HG02943 (cell line): ENCODE measurements around the gene NPHP4.
A peak's percentile ranks its signal among the peaks of the same experiment; 100 is the strongest.

Source experiments
- ATAC-seq: cut with Tn5 transposase; IDR thresholded peaks from one replicate; pipeline ENCODE4 v1.9.1; 2021; ENCODE audit warnings: mild to moderate bottlenecking, low read depth, moderate library complexity; ENCODE audit not compliant: unreplicated experiment

Gene NPHP4

GRCh38 chr1:5992026-5992813 is at the start of gene NPHP4:
Gene NPHP4, minus strand, starts transcription at chr1:5992425. Its CDS starts 6,136 bp downstream, at chr1:5986289.
- peak; percentile 84 for ATAC-seq

GRCh38 chr1:6041432-6042062 is 49.3 kb upstream of the NPHP4 start:
- no peak for ATAC-seq

- ATAC-seq, result no peak
Observed at GRCh38 chr1:6040861-6041415, 48.7 kb upstream of the NPHP4 start.

- ATAC-seq, result no peak
Observed at GRCh38 chr1:6040444-6040843, 48.2 kb upstream of the NPHP4 start.

- no peak for ATAC-seq
Observed at GRCh38 chr1:6039031-6039430, 46.8 kb upstream of the NPHP4 start.

- no peak for ATAC-seq
Observed at GRCh38 chr1:6038603-6039002, 46.4 kb upstream of the NPHP4 start.

DNA sequence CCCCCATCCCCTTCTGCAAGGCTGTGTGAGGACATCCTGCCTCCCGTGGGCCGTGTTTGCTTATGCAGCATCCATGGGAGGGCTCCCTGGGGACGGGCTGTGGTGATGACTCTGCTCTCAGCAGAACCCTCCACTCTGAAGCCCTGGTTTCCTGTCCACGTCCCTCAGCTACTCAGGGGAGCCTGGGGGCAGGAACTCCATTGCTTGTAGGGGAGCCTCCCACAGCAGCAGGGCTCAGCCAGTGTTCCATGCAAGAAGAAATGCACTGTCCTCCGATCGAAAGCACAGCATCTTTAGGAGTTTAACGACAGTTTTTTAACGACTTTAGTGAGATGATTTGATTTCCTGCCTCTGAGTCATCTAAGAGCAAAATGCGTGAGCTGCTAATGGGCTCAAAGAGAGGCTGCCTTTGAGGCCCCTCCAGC is 45.1 kb upstream of the NPHP4 start:
- no peak for ATAC-seq

- ATAC-seq, result no peak
Observed at GRCh38 chr1:6035719-6036118, 43.5 kb upstream of the NPHP4 start.

DNA sequence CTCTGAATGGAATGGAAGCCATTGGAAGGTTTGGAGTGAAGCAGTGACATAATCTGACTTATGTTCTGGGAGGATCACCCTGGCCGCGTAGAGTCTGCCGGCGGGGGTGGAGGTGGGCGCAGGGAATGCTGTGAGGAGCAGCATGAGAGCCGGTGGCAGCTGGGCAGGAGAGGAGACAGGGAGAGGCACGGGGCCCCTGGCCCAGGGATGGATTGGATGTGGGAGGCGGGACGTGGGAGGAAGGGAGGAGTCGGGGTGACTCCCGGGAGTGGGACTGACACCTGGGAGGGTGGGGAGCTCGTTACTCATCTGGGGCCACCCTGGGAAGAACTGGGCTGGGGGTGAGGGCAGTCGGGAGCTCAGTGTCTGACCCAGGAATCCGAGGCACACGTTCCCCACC is 43.1 kb upstream of the NPHP4 start:
- no peak for ATAC-seq

DNA sequence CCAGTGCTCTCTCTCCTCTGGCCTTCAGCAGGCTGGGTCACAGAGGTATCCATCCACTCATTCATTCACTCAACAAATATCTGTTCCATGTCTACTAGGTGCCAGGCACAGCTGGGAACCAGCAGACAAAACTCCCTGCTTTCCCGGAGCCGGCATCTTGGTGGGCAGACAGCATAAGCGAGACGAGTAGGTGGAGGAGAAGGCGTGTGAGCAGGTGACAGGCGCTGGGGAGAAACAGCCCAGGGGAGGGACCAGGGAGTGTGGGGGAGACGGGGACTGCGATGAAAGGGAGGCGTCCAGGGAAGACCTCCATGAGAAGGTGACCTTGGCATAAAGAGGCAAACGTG is 42.5 kb upstream of the NPHP4 start:
- ATAC-seq, result no peak

GRCh38 chr1:6033986-6034749 is 41.9 kb upstream of the NPHP4 start:
- no peak for ATAC-seq

GRCh38 chr1:6033124-6033523 is 40.9 kb upstream of the NPHP4 start:
- no peak for ATAC-seq

DNA sequence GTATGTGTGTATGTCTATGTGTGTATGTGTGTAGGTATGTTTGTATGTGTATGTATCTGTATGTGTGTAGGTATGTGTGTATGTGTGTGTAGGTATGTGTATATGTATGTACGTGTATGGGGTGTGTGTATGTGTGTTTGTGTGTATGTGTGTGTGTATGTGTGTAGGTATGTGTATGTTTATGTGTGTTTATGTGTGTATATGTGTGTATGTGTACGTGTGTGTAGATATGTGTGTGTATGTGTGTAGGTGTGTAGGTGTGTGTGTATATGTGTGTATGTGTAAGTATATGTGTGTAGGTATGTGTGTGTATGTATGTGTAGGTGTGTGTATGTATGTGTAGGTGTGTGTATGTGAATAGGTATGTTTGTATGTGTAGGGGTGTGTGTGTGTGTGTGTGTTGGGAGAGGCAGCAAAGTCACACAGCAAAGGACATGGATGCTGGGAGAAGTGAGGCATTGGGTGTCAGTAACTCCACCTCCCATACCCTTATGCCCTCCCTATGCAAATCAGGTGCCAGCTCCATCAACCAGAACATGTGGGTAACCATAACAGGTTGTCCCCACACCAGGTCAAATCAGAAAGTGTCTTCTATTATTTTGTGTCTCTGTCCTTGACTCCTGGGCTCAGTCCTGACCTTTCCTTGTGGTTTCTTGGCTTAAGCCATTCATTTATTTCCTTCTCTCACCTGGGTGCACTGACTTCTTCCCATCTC is 38.5 kb upstream of the NPHP4 start:
- no peak for ATAC-seq

DNA sequence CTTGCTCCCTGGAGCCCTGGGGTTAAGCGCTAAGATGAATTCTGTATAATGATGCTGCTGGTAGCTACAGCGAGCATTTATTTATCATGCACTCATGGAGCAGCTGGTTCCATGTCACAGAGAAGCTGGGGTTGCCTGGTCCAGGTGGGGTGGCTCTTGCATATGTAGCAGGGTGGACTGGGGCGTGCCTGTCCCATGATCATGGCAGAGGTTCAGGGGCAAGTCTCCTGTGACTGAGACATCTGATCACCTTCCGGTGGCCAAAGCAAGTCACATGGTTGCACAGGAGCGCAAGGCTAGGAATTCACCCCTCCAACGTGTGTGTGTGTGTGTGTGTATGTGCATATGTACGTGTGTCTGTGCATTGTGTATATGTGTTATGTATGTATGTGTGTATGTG is 37.9 kb upstream of the NPHP4 start:
- ATAC-seq, result no peak

- no peak for ATAC-seq
Observed at GRCh38 chr1:6029351-6029750, 37.1 kb upstream of the NPHP4 start.

GRCh38 chr1:6028042-6028850 is 36.0 kb upstream of the NPHP4 start:
- no peak for ATAC-seq

GRCh38 chr1:6027591-6027990 is 35.4 kb upstream of the NPHP4 start:
- no peak for ATAC-seq

GRCh38 chr1:6026095-6026809 is 34.0 kb upstream of the NPHP4 start:
- peak; percentile 71 for ATAC-seq
